Activated CD4-positive, alpha-beta T cell treated with anti-CD3 and anti-CD28 coated beads, Interleukin-2, amount 10 ng/mL, durations not matched to agents 24 days and 14 days (primary cell): ENCODE results near the gene VPS41. TPM values are rescaled to one million over a fixed set of nuclear protein-coding genes. Genes with fewer than 3 reads are reported as not detected.

Experiments
- DNase-seq: peaks from one replicate; pipeline ENCODE4 v3.0.0; 2022
- H3K27ac Mint-ChIP-seq: one replicate; pipeline ENCODE4 v1.8.0; 2022; ENCODE audit warnings: mild to moderate bottlenecking, mixed read lengths
- H3K27me3 Mint-ChIP-seq: one replicate; pipeline ENCODE4 v1.8.0; 2022; ENCODE audit warnings: mixed read lengths
- H3K36me3 Mint-ChIP-seq: one replicate; pipeline ENCODE4 v1.8.0; 2022; ENCODE audit warnings: low read depth, mild to moderate bottlenecking, mixed read lengths
- H3K4me1 Mint-ChIP-seq: one replicate; pipeline ENCODE4 v1.8.0; 2021; ENCODE audit warnings: mixed read lengths
- H3K4me3 Mint-ChIP-seq: one replicate; pipeline ENCODE4 v1.8.0; 2022; ENCODE audit warnings: mild to moderate bottlenecking, moderate library complexity, mixed read lengths
- H3K9me3 Mint-ChIP-seq: one replicate; pipeline ENCODE4 v1.8.0; 2021; ENCODE audit warnings: mixed read lengths
- intact Hi-C: fragments of 100-400 bp; cut with micrococcal nuclease; formaldehyde crosslinking; loops from one replicate; pipeline ENCODE4 v1.15.1; 2023
- total RNA-seq: library from RNA; stranded (reverse); gene quantifications from 2 replicates; pipeline ENCODE4 v1.2.3, GENCODE V29; 2022

Gene VPS41
- total RNA-seq, 1 donor from 2014 or later: 58.4 TPM

GRCh38 chr7:38744746-38745145 lies 164.2 kb downstream of the VPS41 start:
- Mint-ChIP-seq H3K27ac (no peak overlapping the region), H3K4me1 (peaks cover 3% of the 10 kb centered on the region), H3K36me3 (peaks cover 24% of the 10 kb centered on the region), H3K9me3 (no peaks in the 10 kb centered on the region), H3K27me3 (no peaks in the 10 kb centered on the region), H3K4me3 (no peak overlapping the region)
- intact Hi-C loops: no loop called here
- DNase-seq: no peak

- H3K27me3 Mint-ChIP-seq: no peaks in the 10 kb centered on the region
- peaks cover 24% of the 10 kb centered on the region for H3K36me3 Mint-ChIP-seq
These were observed 165.1 kb downstream of the VPS41 start for GRCh38 chr7:38743899-38744298.

GRCh38 chr7:38740041-38740440 lies 168.9 kb downstream of the VPS41 start:
- H3K9me3 Mint-ChIP-seq: no peaks in the 10 kb centered on the region
- H3K4me3 Mint-ChIP-seq: no peak overlapping the region
- no peaks in the 10 kb centered on the region for H3K27me3 Mint-ChIP-seq
- H3K27ac Mint-ChIP-seq: no peak overlapping the region
- DNase-seq: no peak
- peaks cover 3% of the 10 kb centered on the region for H3K4me1 Mint-ChIP-seq
- peaks cover 16% of the 10 kb centered on the region for H3K36me3 Mint-ChIP-seq
- intact Hi-C loops: no loop called here

More at GRCh38 chr7:38743899-38744298, 165.1 kb downstream of the VPS41 start:
- no peak for DNase-seq
- peaks cover 3% of the 10 kb centered on the region for H3K4me1 Mint-ChIP-seq
- no peak overlapping the region for H3K4me3 Mint-ChIP-seq
- intact Hi-C loops: no loop called here
- H3K9me3 Mint-ChIP-seq: no peaks in the 10 kb centered on the region
- no peak overlapping the region for H3K27ac Mint-ChIP-seq

- DNase-seq: no peak
- peaks cover 9% of the 10 kb centered on the region for H3K36me3 Mint-ChIP-seq
- H3K4me1 Mint-ChIP-seq: no peaks in the 10 kb centered on the region
- no peaks in the 10 kb centered on the region for H3K9me3 Mint-ChIP-seq
- H3K27me3 Mint-ChIP-seq: no peaks in the 10 kb centered on the region
- H3K27ac Mint-ChIP-seq: no peak overlapping the region
- intact Hi-C loops: no loop called here
- no peak overlapping the region for H3K4me3 Mint-ChIP-seq
These were observed 172.9 kb downstream of the VPS41 start for GRCh38 chr7:38736138-38736537.

GRCh38 chr7:38731215-38731614 lies 177.8 kb downstream of the VPS41 start:
- no peak overlapping the region for H3K27ac Mint-ChIP-seq
- intact Hi-C loops: no loop called here
- H3K4me1 Mint-ChIP-seq: no peaks in the 10 kb centered on the region
- no peak for DNase-seq
- H3K36me3 Mint-ChIP-seq: peaks cover 15% of the 10 kb centered on the region
- no peaks in the 10 kb centered on the region for H3K27me3 Mint-ChIP-seq
- H3K4me3 Mint-ChIP-seq: no peak overlapping the region
- no peaks in the 10 kb centered on the region for H3K9me3 Mint-ChIP-seq

GRCh38 chr7:38728145-38728544 lies 180.8 kb downstream of the VPS41 start:
- Mint-ChIP-seq H3K36me3 (peaks cover 13% of the 10 kb centered on the region), H3K27me3 (no peaks in the 10 kb centered on the region), H3K9me3 (no peaks in the 10 kb centered on the region), H3K27ac (no peak overlapping the region), H3K4me1 (no peaks in the 10 kb centered on the region), H3K4me3 (no peak overlapping the region)
- intact Hi-C loops: no loop called here
- DNase-seq: no peak

GRCh38 chr7:38727184-38727940 lies 181.6 kb downstream of the VPS41 start:
- Mint-ChIP-seq H3K4me1 (no peaks in the 10 kb centered on the region), H3K36me3 (peaks cover 13% of the 10 kb centered on the region), H3K9me3 (no peaks in the 10 kb centered on the region), H3K27ac (no peak overlapping the region), H3K4me3 (no peak overlapping the region), H3K27me3 (no peaks in the 10 kb centered on the region)
- DNase-seq: no peak
- intact Hi-C loops: no loop called here

GRCh38 chr7:38723327-38723726 lies 185.7 kb downstream of the VPS41 start:
- no peak overlapping the region for H3K27ac Mint-ChIP-seq
- DNase-seq: no peak
- no peak overlapping the region for H3K4me3 Mint-ChIP-seq
- H3K9me3 Mint-ChIP-seq: no peaks in the 10 kb centered on the region
- intact Hi-C loops: no loop called here
- H3K4me1 Mint-ChIP-seq: no peaks in the 10 kb centered on the region
- H3K27me3 Mint-ChIP-seq: no peaks in the 10 kb centered on the region
- peaks cover 8% of the 10 kb centered on the region for H3K36me3 Mint-ChIP-seq

- H3K36me3 Mint-ChIP-seq: peaks cover 2% of the 10 kb centered on the region
- H3K27ac Mint-ChIP-seq: no peak overlapping the region
These were observed 192.6 kb downstream of the VPS41 start for GRCh38 chr7:38716397-38716796.

GRCh38 chr7:38709123-38709522 lies 199.9 kb downstream of the VPS41 start:
- Mint-ChIP-seq H3K4me3 (no peak overlapping the region), H3K36me3 (no peaks in the 10 kb centered on the region), H3K27me3 (peaks cover 9% of the 10 kb centered on the region), H3K27ac (no peak overlapping the region), H3K9me3 (no peaks in the 10 kb centered on the region), H3K4me1 (no peaks in the 10 kb centered on the region)
- no peak for DNase-seq
- intact Hi-C loops: no loop called here

More at GRCh38 chr7:38716397-38716796, 192.6 kb downstream of the VPS41 start:
- no peaks in the 10 kb centered on the region for H3K4me1 Mint-ChIP-seq
- no peaks in the 10 kb centered on the region for H3K27me3 Mint-ChIP-seq
- DNase-seq: no peak
- intact Hi-C loops: no loop called here
- H3K9me3 Mint-ChIP-seq: peaks cover 13% of the 10 kb centered on the region
- no peak overlapping the region for H3K4me3 Mint-ChIP-seq

GRCh38 chr7:38704751-38705150 lies 204.2 kb downstream of the VPS41 start:
- intact Hi-C loops: no loop called here
- Mint-ChIP-seq H3K4me1 (no peaks in the 10 kb centered on the region), H3K9me3 (no peaks in the 10 kb centered on the region), H3K4me3 (no peak overlapping the region), H3K27ac (no peak overlapping the region), H3K27me3 (peaks cover 8% of the 10 kb centered on the region), H3K36me3 (no peaks in the 10 kb centered on the region)
- DNase-seq: no peak

- intact Hi-C loops: no loop called here
- Mint-ChIP-seq H3K9me3 (no peaks in the 10 kb centered on the region), H3K36me3 (no peaks in the 10 kb centered on the region), H3K4me1 (no peaks in the 10 kb centered on the region), H3K4me3 (no peak overlapping the region), H3K27me3 (peaks cover 8% of the 10 kb centered on the region), H3K27ac (no peak overlapping the region)
- no peak for DNase-seq
These were observed 204.9 kb downstream of the VPS41 start for GRCh38 chr7:38704041-38704547.

- peaks cover 2% of the 10 kb centered on the region for H3K9me3 Mint-ChIP-seq
- no peak overlapping the region for H3K4me3 Mint-ChIP-seq
- no peaks in the 10 kb centered on the region for H3K4me1 Mint-ChIP-seq
- no peak overlapping the region for H3K27ac Mint-ChIP-seq
- intact Hi-C loops: no loop called here
- H3K36me3 Mint-ChIP-seq: no peaks in the 10 kb centered on the region
- DNase-seq: no peak
- peaks cover 8% of the 10 kb centered on the region for H3K27me3 Mint-ChIP-seq
These were observed 205.9 kb downstream of the VPS41 start for GRCh38 chr7:38703093-38703492.

- Mint-ChIP-seq H3K4me3 (no peak overlapping the region), H3K27me3 (peaks cover 8% of the 10 kb centered on the region), H3K36me3 (no peaks in the 10 kb centered on the region), H3K4me1 (no peaks in the 10 kb centered on the region), H3K27ac (no peak overlapping the region), H3K9me3 (peaks cover 4% of the 10 kb centered on the region)
- intact Hi-C loops: no loop called here
- DNase-seq: no peak
These were observed 206.9 kb downstream of the VPS41 start for GRCh38 chr7:38702002-38702535.
